Measurements from ENCODE around the gene WARS2.

The WARS2 gene

GRCh38 chr1:119081700-119082099, 58.8 kb downstream of the WARS2 start:
- no peak for DNase-seq

- DNase-seq, result no peak
Measured at GRCh38 chr1:119081267-119081666, 59.2 kb downstream of the WARS2 start.

- no peak for DNase-seq
Measured at GRCh38 chr1:119080586-119080985, 59.9 kb downstream of the WARS2 start.

- DNase-seq, result no peak
Measured at GRCh38 chr1:119079881-119080280, 60.6 kb downstream of the WARS2 start.

GRCh38 chr1:119075614-119076013, 64.8 kb downstream of the WARS2 start:
- DNase-seq, result no peak

- DNase-seq, result no peak
Measured at GRCh38 chr1:119071321-119071720, 69.1 kb downstream of the WARS2 start.

- DNase-seq, result no peak
Measured at GRCh38 chr1:119069682-119070081, 70.8 kb downstream of the WARS2 start.

GRCh38 chr1:119068427-119068826, 72.0 kb downstream of the WARS2 start:
- no peak for DNase-seq

GRCh38 chr1:119061700-119062099, 78.8 kb downstream of the WARS2 start:
- DNase-seq, result no peak

GRCh38 chr1:119055568-119055967, 84.9 kb downstream of the WARS2 start:
- DNase-seq, result no peak

- no peak for DNase-seq
Measured at GRCh38 chr1:119053917-119054316, 86.5 kb downstream of the WARS2 start.

GRCh38 chr1:119052267-119052666, 88.2 kb downstream of the WARS2 start:
- no peak for DNase-seq

GRCh38 chr1:119048624-119049404, 91.6 kb downstream of the WARS2 start:
- DNase-seq, result no peak

- no peak for DNase-seq
Measured at GRCh38 chr1:119046785-119047438, 93.5 kb downstream of the WARS2 start.

GRCh38 chr1:119046429-119046784, 94.0 kb downstream of the WARS2 start:
- no peak for DNase-seq

GRCh38 chr1:119045096-119045746, 95.2 kb downstream of the WARS2 start:
- DNase-seq, result no peak

- DNase-seq, result no peak
Measured at GRCh38 chr1:119040906-119041305, 99.5 kb downstream of the WARS2 start.

GRCh38 chr1:119040489-119040888, 100.0 kb downstream of the WARS2 start:
- no peak for DNase-seq

- no peak for DNase-seq
Measured at GRCh38 chr1:119038363-119038762, 102.1 kb downstream of the WARS2 start.

GRCh38 chr1:119034359-119034758, 106.1 kb downstream of the WARS2 start:
- DNase-seq, result no peak

- no peak for DNase-seq
Measured at GRCh38 chr1:119032986-119033385, 107.5 kb downstream of the WARS2 start.

GRCh38 chr1:119027759-119028158, 112.7 kb downstream of the WARS2 start:
- DNase-seq, result no peak

GRCh38 chr1:119026956-119027355, 113.5 kb downstream of the WARS2 start:
- no peak for DNase-seq

GRCh38 chr1:119015547-119015946, 124.9 kb downstream of the WARS2 start:
- no peak for DNase-seq
